Measurements from ENCODE around the gene MYF5.
A peak's percentile ranks its signal among the peaks of the same experiment; 100 is the strongest.

MYF5 gene

DNA sequence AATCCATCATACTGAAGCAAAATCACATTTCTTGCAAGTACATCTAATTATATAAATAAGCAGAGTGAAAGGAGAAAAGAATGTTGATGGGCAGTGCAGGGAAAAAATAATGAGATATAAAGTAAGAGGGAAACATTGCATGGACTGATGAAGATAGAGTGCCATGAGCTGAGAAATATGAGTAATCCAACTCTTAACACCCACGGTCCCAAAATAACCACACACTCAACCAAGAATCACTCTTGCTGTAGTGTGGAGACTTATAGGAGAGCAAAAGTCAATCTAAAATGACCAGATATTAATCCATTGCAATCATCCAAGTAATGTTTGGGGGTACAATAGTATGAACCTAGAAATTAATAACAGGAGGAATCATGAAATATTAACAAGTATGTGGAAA is 40.2 kb downstream of the MYF5 start:
- TF ChIP-seq TEAD4 (IDR thresholded peaks at IDR 0.05): no peak
- no peak for TF ChIP-seq CEBPB (IDR thresholded peaks at IDR 0.05)
- no peak for TF ChIP-seq EP300 (IDR thresholded peaks at IDR 0.05; ENCODE audit: borderline replicate concordance)

GRCh38 chr12:80761838-80762237 is 45.1 kb downstream of the MYF5 start:
- TF ChIP-seq EP300 (IDR thresholded peaks at IDR 0.05; ENCODE audit: borderline replicate concordance): no peak
- TF ChIP-seq TEAD4 (IDR thresholded peaks at IDR 0.05): no peak
- no peak for TF ChIP-seq TAF1 (IDR thresholded peaks at IDR 0.05; ENCODE audit: low read depth)
- TF ChIP-seq TCF12 (IDR thresholded peaks at IDR 0.05; ENCODE audit: low read depth): no peak
- TF ChIP-seq RAD21 (IDR thresholded peaks at IDR 0.05; ENCODE audit: low read depth): no peak
- TF ChIP-seq CEBPB (IDR thresholded peaks at IDR 0.05): no peak
- TF ChIP-seq USF1 (IDR thresholded peaks at IDR 0.05): no peak
- TF ChIP-seq REST (IDR thresholded peaks at IDR 0.05; ENCODE audit: low read depth): no peak
- TF ChIP-seq, protein P1, sequence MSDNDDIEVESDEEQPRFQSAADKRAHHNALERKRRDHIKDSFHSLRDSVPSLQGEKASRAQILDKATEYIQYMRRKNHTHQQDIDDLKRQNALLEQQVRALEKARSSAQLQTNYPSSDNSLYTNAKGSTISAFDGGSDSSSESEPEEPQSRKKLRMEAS (IDR thresholded peaks at IDR 0.05): no peak
- no peak for TF ChIP-seq CREB1 (IDR thresholded peaks at IDR 0.05; ENCODE audit: low read depth)
- no peak for TF ChIP-seq ZBTB7A (IDR thresholded peaks at IDR 0.05; ENCODE audit: low read depth)
- TF ChIP-seq EGR1 (IDR thresholded peaks at IDR 0.05): no peak

DNA sequence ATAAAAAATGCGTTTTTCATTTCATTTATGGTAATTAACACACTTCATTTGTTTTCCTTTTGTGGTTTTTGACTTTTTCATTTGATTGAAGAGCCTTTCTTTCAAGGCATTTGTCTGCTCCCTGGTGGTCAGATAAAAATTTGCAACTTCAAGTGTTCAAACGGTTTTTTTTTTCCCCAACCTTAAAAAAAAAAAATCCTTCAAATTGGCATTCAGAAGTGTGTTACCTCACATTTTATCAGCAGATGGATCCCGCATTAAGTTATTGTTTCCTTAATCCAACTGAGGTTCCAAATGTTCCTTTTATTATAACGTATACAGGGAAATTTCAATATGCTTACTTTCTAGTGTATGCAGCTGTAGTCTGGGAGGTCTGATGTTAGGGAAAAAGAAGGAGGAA is 47.2 kb downstream of the MYF5 start:
- TF ChIP-seq TEAD4 (IDR thresholded peaks at IDR 0.05) (no peak), RAD21 (IDR thresholded peaks at IDR 0.05; ENCODE audit: low read depth) (peak; percentile 67), CEBPB (IDR thresholded peaks at IDR 0.05) (no peak), EGR1 (IDR thresholded peaks at IDR 0.05) (no peak)

DNA sequence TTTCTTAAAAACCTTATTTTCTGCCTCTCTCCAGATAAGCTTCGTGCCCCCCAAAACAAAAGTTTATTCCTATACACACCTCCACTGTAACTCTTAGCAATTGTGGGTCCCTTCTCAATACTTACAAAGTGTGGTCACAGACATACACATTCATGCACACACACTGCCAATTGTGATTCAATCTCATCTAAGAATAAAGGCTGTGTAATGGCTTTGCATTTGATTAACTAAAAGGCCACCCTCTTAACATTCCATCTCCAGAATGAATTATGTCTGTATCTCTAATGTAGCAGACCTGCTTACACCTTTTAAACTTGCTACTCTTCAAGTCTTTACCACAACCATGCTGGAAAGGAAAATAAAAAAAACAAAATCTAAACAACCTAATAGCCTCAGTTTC is 49.5 kb downstream of the MYF5 start:
- TF ChIP-seq NFIC (IDR thresholded peaks at IDR 0.05): no peak
- TF ChIP-seq USF1 (IDR thresholded peaks at IDR 0.05): no peak
- TF ChIP-seq CREB1 (IDR thresholded peaks at IDR 0.05; ENCODE audit: low read depth): no peak
- no peak for TF ChIP-seq TAF1 (IDR thresholded peaks at IDR 0.05; ENCODE audit: low read depth)
- no peak for TF ChIP-seq YY1 (IDR thresholded peaks at IDR 0.05; ENCODE audit: low read depth)
- TF ChIP-seq REST (IDR thresholded peaks at IDR 0.05; ENCODE audit: low read depth): no peak
- no peak for TF ChIP-seq CEBPB (IDR thresholded peaks at IDR 0.05)
- no peak for TF ChIP-seq ZBTB7A (IDR thresholded peaks at IDR 0.05; ENCODE audit: low read depth)
- TF ChIP-seq FOXM1 (IDR thresholded peaks at IDR 0.05; ENCODE audit: borderline replicate concordance, low read depth): no peak
- no peak for TF ChIP-seq TCF12 (IDR thresholded peaks at IDR 0.05; ENCODE audit: low read depth)
- no peak for TF ChIP-seq TEAD4 (IDR thresholded peaks at IDR 0.05)
- TF ChIP-seq RAD21 (IDR thresholded peaks at IDR 0.05; ENCODE audit: low read depth): no peak

DNA sequence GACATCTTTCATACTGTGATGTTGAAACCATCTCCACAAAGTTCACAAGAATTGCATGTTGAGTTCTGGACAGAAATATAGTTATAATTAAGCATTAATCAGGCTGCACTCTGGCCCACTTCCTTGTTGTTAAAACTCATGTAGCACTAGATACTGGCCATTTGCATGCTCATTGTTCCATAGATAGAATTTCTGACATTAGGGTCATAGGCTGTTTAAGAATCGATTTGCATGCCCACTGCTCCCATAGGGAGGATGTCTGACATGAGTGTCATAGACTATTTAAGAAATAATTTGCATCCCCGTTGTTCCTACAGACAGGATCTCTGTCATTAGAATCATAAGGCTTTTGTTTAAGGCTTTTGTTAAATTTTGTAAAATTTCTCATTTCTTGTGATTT is 50.2 kb downstream of the MYF5 start:
- TF ChIP-seq CEBPB (IDR thresholded peaks at IDR 0.05): no peak
- TF ChIP-seq ZBTB7A (IDR thresholded peaks at IDR 0.05; ENCODE audit: low read depth): no peak
- TF ChIP-seq NFIC (IDR thresholded peaks at IDR 0.05): no peak
- TF ChIP-seq REST (IDR thresholded peaks at IDR 0.05; ENCODE audit: low read depth): no peak
- TF ChIP-seq TCF12 (IDR thresholded peaks at IDR 0.05; ENCODE audit: low read depth): no peak
- no peak for TF ChIP-seq TEAD4 (IDR thresholded peaks at IDR 0.05)
- TF ChIP-seq RAD21 (IDR thresholded peaks at IDR 0.05; ENCODE audit: low read depth): no peak
- TF ChIP-seq EP300 (IDR thresholded peaks at IDR 0.05; ENCODE audit: borderline replicate concordance): no peak

Measured in Ishikawa (cell line).